SU-DHL-6 (cell line): ENCODE measurements around the gene AHSP.

Experiments used
- H2AFZ ChIP-seq: fragments of 200-600 bp; sonication (generic); 2 replicates; pipeline ENCODE4 v1.6.1; 2014; ENCODE audit warnings: low read depth, mild to moderate bottlenecking, moderate library complexity, mixed read lengths, antibody characterized with exemption, low read length; ENCODE audit not compliant: severe bottlenecking
- H3F3A ChIP-seq: fragments of 200-600 bp; shearing (Covaris generic); 2 replicates; pipeline ENCODE4 v1.6.0; 2016; ENCODE audit warnings: antibody characterized with exemption, mild to moderate bottlenecking; ENCODE audit not compliant: insufficient read depth
- H3K27ac ChIP-seq: fragments of 200-600 bp; sonication (generic); 2 replicates; pipeline ENCODE4 v1.5.1; 2016; ENCODE audit warnings: low read depth, mild to moderate bottlenecking, low read length, moderate library complexity, mixed read lengths
- H3K27me3 ChIP-seq: fragments of 200-600 bp; sonication (generic), shearing (Covaris generic); 2 replicates; pipeline ENCODE4 v1.6.0; 2014; ENCODE audit warnings: mild to moderate bottlenecking, low read length
- H3K36me3 ChIP-seq: fragments of 200-600 bp; sonication (generic); 2 replicates; pipeline ENCODE4 v1.6.1; 2014; ENCODE audit warnings: mild to moderate bottlenecking, low read length, mixed read lengths
- H3K4me2 ChIP-seq: fragments of 300-600, 200-600 bp; shearing (Covaris generic), sonication (generic); 2 replicates; pipeline ENCODE4 v1.6.0; 2014; ENCODE audit warnings: low read length, low read depth, mild to moderate bottlenecking; ENCODE audit not compliant: poor library complexity, severe bottlenecking
- H3K4me3 ChIP-seq: fragments of 200-600 bp; sonication (generic); 2 replicates; pipeline ENCODE4 v1.5.1; 2014; ENCODE audit warnings: antibody characterized with exemption, low read length, mild to moderate bottlenecking, mixed read lengths; ENCODE audit not compliant: insufficient read depth, poor library complexity, severe bottlenecking
- H3K79me2 ChIP-seq: fragments of 200-600 bp; sonication (generic); 2 replicates; pipeline ENCODE4 v1.6.1; 2014; ENCODE audit warnings: mild to moderate bottlenecking, low read length, moderate library complexity; ENCODE audit not compliant: insufficient read depth
- H3K9ac ChIP-seq: fragments of 200-600 bp; sonication (generic); 2 replicates; pipeline ENCODE4 v1.7.0; 2014; ENCODE audit warnings: mild to moderate bottlenecking, low read length
- H3K9me2 ChIP-seq: fragments of 200-600 bp; sonication (generic); replicated peaks from 2 replicates; pipeline ENCODE4 v1.6.1; 2014; ENCODE audit warnings: low read length; ENCODE audit not compliant: insufficient read depth
- H3K9me3 ChIP-seq: fragments of 200-600 bp; sonication (generic); 2 replicates; pipeline ENCODE4 v1.6.1; 2014; ENCODE audit warnings: low read length, mixed read lengths; ENCODE audit not compliant: insufficient read depth
- H4K20me1 ChIP-seq: fragments of 200-600 bp; sonication (generic); 2 replicates; pipeline ENCODE4 v1.6.1; 2014; ENCODE audit warnings: low read depth, mild to moderate bottlenecking, antibody characterized with exemption, low read length, moderate library complexity, mixed read lengths
- EZH2phosphoT487 ChIP-seq: fragments of 200-600 bp; sonication (generic), shearing (Covaris generic); conservative IDR thresholded peaks from 2 replicates; pipeline ENCODE4 v1.6.1; 2018; ENCODE audit warnings: mild to moderate bottlenecking, antibody characterized with exemption, low read length, moderate library complexity, mixed read lengths
- TF ChIP-seq, protein P1 (sequence below): fragments of 200-600 bp; sonication (generic); IDR thresholded peaks from one replicate; pipeline ENCODE4 v1.5.1; 2017; ENCODE audit warnings: antibody characterized with exemption, mild to moderate bottlenecking, low read length, moderate library complexity; ENCODE audit not compliant: insufficient read depth, poor library complexity, severe bottlenecking

AHSP gene

DNA sequence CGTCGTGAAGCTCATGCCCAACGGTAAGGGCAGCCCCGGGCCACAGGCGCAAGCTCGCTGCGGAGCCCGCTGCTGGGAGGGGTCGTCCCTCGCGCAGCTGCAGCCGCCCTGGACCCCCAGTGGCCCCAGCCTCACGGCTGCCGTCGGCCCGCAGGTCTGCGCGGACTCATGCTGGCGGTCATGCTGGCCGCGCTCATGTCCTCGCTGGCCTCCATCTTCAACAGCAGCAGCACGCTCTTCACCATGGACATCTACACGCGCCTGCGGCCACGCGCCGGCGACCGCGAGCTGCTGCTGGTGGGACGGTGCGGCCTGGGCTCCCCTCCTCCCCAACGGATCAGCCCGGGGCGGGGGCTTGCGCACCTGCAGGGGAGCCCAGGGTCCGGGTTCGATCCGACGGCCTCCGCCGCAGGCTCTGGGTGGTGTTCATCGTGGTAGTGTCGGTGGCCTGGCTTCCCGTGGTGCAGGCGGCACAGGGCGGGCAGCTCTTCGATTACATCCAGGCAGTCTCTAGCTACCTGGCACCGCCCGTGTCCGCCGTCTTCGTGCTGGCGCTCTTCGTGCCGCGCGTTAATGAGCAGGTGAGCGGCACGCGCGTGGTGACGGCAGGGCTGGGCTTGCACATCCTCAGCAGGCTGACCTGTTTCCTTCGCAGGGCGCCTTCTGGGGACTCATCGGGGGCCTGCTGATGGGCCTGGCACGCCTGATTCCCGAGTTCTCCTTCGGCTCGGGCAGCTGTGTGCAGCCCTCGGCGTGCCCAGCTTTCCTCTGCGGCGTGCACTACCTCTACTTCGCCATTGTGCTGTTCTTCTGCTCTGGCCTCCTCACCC is 39.0 kb upstream of the AHSP start:
- Histone ChIP-seq H3K9ac (no peak overlapping the region), H3K27ac (no peak overlapping the region), H3K27me3 (no peaks in the 10 kb centered on the region), H3K9me2 (no peaks in the 10 kb centered on the region), H4K20me1 (no peaks in the 10 kb centered on the region), H3K4me2 (peak overlapping the region; percentile 48), H3F3A (no peaks in the 10 kb centered on the region), H3K4me3 (no peak overlapping the region), H3K36me3 (no peaks in the 10 kb centered on the region), H3K79me2 (no peaks in the 10 kb centered on the region), H2AFZ (no peak overlapping the region), H3K9me3 (no peaks in the 10 kb centered on the region)
- TF ChIP-seq, protein P1, sequence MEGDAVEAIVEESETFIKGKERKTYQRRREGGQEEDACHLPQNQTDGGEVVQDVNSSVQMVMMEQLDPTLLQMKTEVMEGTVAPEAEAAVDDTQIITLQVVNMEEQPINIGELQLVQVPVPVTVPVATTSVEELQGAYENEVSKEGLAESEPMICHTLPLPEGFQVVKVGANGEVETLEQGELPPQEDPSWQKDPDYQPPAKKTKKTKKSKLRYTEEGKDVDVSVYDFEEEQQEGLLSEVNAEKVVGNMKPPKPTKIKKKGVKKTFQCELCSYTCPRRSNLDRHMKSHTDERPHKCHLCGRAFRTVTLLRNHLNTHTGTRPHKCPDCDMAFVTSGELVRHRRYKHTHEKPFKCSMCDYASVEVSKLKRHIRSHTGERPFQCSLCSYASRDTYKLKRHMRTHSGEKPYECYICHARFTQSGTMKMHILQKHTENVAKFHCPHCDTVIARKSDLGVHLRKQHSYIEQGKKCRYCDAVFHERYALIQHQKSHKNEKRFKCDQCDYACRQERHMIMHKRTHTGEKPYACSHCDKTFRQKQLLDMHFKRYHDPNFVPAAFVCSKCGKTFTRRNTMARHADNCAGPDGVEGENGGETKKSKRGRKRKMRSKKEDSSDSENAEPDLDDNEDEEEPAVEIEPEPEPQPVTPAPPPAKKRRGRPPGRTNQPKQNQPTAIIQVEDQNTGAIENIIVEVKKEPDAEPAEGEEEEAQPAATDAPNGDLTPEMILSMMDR: no peak
- TF ChIP-seq EZH2phosphoT487: no peak

DNA sequence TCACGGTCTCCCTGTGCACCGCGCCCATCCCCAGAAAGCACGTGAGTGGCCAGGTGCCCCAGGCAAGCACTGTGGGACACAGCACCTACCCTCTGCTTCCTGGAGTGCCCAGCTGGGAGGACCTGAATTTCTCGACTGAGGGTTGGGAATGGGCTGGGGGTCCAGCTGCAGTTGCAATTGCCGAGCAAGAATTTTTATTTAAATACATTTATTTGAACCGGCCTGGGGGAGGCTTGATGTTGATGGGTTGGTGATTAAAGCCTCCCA is 38.5 kb upstream of the AHSP start:
- no peaks in the 10 kb centered on the region for H4K20me1 ChIP-seq
- no peaks in the 10 kb centered on the region for H3K79me2 ChIP-seq
- H3K4me3 ChIP-seq: no peak overlapping the region
- no peak overlapping the region for H2AFZ ChIP-seq
- no peaks in the 10 kb centered on the region for H3K9me3 ChIP-seq
- H3K9ac ChIP-seq: no peak overlapping the region
- H3K36me3 ChIP-seq: no peaks in the 10 kb centered on the region
- H3K4me2 ChIP-seq: no peak overlapping the region
- no peaks in the 10 kb centered on the region for H3F3A ChIP-seq
- TF ChIP-seq, protein P1: no peak
- no peak for TF ChIP-seq EZH2phosphoT487
- no peaks in the 10 kb centered on the region for H3K27me3 ChIP-seq
- H3K9me2 ChIP-seq: no peaks in the 10 kb centered on the region
- no peak overlapping the region for H3K27ac ChIP-seq

DNA sequence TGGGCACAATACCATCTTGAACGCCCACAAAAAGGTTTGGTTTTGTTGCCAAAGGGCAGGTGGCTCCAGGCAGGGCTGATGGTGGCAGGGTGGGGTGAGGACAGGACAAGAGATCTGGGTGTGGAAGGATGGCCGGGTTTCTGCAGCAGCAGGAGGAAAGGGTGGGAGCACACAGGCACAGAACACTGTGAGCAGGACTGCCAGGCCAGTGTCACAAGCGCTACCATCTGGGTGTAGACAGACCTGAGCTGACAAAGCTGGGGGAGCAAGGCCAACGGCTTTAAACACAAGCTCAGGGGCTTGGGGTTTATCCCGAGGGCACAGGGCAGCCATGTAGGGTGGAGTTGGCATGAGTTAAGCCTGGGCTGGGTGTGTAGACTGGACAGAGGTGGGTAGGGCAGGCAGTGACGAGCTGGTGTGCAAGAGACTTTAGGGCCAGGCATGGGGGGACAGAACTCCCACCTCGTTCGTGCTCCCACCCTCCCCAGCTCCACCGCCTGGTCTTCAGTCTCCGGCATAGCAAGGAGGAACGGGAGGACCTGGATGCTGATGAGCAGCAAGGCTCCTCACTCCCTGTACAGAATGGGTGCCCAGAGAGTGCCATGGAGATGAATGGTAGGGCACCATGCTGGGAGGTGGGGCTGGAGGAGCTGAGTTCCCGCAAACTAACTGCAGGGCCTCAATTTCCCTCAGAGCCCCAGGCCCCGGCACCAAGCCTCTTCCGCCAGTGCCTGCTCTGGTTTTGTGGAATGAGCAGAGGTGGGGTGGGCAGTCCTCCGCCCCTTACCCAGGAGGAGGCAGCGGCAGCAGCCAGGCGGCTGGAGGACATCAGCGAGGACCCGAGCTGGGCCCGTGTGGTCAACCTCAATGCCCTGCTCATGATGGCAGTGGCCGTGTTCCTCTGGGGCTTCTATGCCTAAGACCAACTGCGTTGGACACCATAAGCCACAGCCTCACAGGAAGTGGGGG is 37.8 kb upstream of the AHSP start:
- Histone ChIP-seq H3K27me3 (no peaks in the 10 kb centered on the region), H3K36me3 (no peaks in the 10 kb centered on the region), H3K9me3 (no peaks in the 10 kb centered on the region), H3K79me2 (no peaks in the 10 kb centered on the region), H4K20me1 (no peaks in the 10 kb centered on the region), H3F3A (no peaks in the 10 kb centered on the region), H3K9me2 (no peaks in the 10 kb centered on the region), H2AFZ (no peak overlapping the region), H3K27ac (no peak overlapping the region), H3K4me3 (no peak overlapping the region), H3K9ac (no peak overlapping the region), H3K4me2 (no peak overlapping the region)
- TF ChIP-seq, protein P1: no peak
- TF ChIP-seq EZH2phosphoT487: no peak
